Measurements from ENCODE around the gene VEZT. TPM values are rescaled to one million over a fixed set of nuclear protein-coding genes. Genes with fewer than 3 reads are reported as not detected.
A peak's percentile ranks its signal among the peaks of the same experiment; 100 is the strongest.

The VEZT gene
- polyA plus RNA-seq, 1 of the 3 experiments (the other 2 are of a cell fraction), result 41.2 TPM

- WGBS (ENCODE audit: low lambda C conversion rate), result 60% methylated on average over 3 of the region's 3 CpGs
- no peak for DNase-seq
- Histone ChIP-seq H3K9ac (no peak overlapping the region), H3K9me2 (no peaks in the 10 kb centered on the region), H3F3A (replicated peaks; ENCODE audit: insufficient read depth) (peaks cover 9% of the 10 kb centered on the region), H3K4me2 (no peak overlapping the region), H3K4me1 (ENCODE audit: control insufficient read depth in 1 of 2, insufficient read depth in 2 of 2, low read depth in 1 of 2, low read length in 1 of 2) (peaks cover 0 to 18% of the 10 kb centered on the region in 2 experiments; a peak in 2 of 4 replicates), H3K4me3 (ENCODE audit: low read depth in 2 of 2, low read length in 1 of 2) (no peak overlapping the region), H2AFZ (ENCODE audit: low read depth) (no peak overlapping the region), H4K20me1 (ENCODE audit: insufficient read depth) (no peaks in the 10 kb centered on the region), H3K79me2 (ENCODE audit: insufficient read depth) (peaks cover 9% of the 10 kb centered on the region; the same call in 1 of the 2 replicates), H3K9me3 (no peaks in the 10 kb centered on the region), H3K27me3 (ENCODE audit: insufficient read depth) (no peaks in the 10 kb centered on the region), H3K36me3 (replicated peaks in 1 of 2; ENCODE audit: control insufficient read depth in 1 of 2, insufficient read depth in 2 of 2, low read length in 1 of 2) (peaks cover 46 to 62% of the 10 kb centered on the region in 2 experiments), H3K27ac (ENCODE audit: low read depth in 2 of 2, low read length in 1 of 2) (peak overlapping the region in 1 of 2 experiments; percentile 5; a peak in 1 of 4 replicates)
- POLR2A ChIA-PET, result no interaction called here
- TF ChIP-seq USF2 (IDR thresholded peaks at IDR 0.05; ENCODE audit: borderline replicate concordance, low read depth, low read length), result no peak
- no peak for TF ChIP-seq TEAD4 (IDR thresholded peaks at IDR 0.05; ENCODE audit: borderline replicate concordance, insufficient read depth)
- no peak for TF ChIP-seq GATA2 (CRISPR knock-in tag; IDR thresholded peaks at IDR 0.05)
- no peak for TF ChIP-seq EP300 (IDR thresholded peaks at IDR 0.05; ENCODE audit: borderline replicate concordance in 1 of 2, low read depth in 1 of 2, low read length in 1 of 2)
- no peak for TF ChIP-seq CHD2 (IDR thresholded peaks at IDR 0.05; ENCODE audit: low read length, partially characterized antibody)
- TF ChIP-seq MXI1 (IDR thresholded peaks at IDR 0.05; ENCODE audit: low read depth, low read length), result no peak
- no peak for TF ChIP-seq ELF1 (IDR thresholded peaks at IDR 0.05)
- no peak for TF ChIP-seq RAD21 (IDR thresholded peaks at IDR 0.05; ENCODE audit: low read length)
- no peak for TF ChIP-seq FOXJ3 (CRISPR knock-in tag; IDR thresholded peaks at IDR 0.05)
- no peak for TF ChIP-seq MEF2A (IDR thresholded peaks at IDR 0.05; ENCODE audit: borderline replicate concordance, low read depth)
- no peak for TF ChIP-seq SMC3 (IDR thresholded peaks at IDR 0.05; ENCODE audit: low read depth, low read length)
- CTCF ChIA-PET, result interaction anchor here (1.9 kb wide), 1 partner anchor 9 kb away, joined by 7 read pairs; no protein-coding TSS in a partner anchor
Observed at GRCh38 chr12:95262808-95263207, 45.2 kb downstream of the VEZT start.

GRCh38 chr12:95265765-95266164 lies 48.2 kb downstream of the VEZT start:
- no peak overlapping the region for H2AFZ ChIP-seq (ENCODE audit: low read depth)
- H3K9me2 ChIP-seq, result no peaks in the 10 kb centered on the region
- H3K9ac ChIP-seq, result no peak overlapping the region
- TF ChIP-seq, protein P1, sequence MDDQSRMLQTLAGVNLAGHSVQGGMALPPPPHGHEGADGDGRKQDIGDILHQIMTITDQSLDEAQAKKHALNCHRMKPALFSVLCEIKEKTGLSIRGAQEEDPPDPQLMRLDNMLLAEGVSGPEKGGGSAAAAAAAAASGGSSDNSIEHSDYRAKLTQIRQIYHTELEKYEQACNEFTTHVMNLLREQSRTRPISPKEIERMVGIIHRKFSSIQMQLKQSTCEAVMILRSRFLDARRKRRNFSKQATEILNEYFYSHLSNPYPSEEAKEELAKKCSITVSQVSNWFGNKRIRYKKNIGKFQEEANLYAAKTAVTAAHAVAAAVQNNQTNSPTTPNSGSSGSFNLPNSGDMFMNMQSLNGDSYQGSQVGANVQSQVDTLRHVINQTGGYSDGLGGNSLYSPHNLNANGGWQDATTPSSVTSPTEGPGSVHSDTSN (IDR thresholded peaks at IDR 0.05), result no peak
- TF ChIP-seq NFIC (IDR thresholded peaks at IDR 0.05; ENCODE audit: borderline replicate concordance) (no peak), MEF2A (IDR thresholded peaks at IDR 0.05; ENCODE audit: borderline replicate concordance, low read depth) (no peak), IRF3 (IDR thresholded peaks at IDR 0.05; ENCODE audit: low read depth, low read length) (no peak), GATA2 (CRISPR knock-in tag; IDR thresholded peaks at IDR 0.05) (no peak), RXRA (IDR thresholded peaks at IDR 0.05; ENCODE audit: borderline replicate concordance, low read depth) (no peak), ELF1 (IDR thresholded peaks at IDR 0.05) (no peak), TAF1 (IDR thresholded peaks at IDR 0.05; ENCODE audit: borderline replicate concordance, low read depth, low read length) (no peak), POLR2AphosphoS5 (IDR thresholded peaks at IDR 0.05; ENCODE audit: low read depth, low read length) (no peak), CHD2 (IDR thresholded peaks at IDR 0.05; ENCODE audit: low read length, partially characterized antibody) (no peak)
- CTCF ChIA-PET, result interaction anchor here (0.7 kb wide), 1 partner anchor 21 kb away, joined by 4 read pairs; no protein-coding TSS in a partner anchor
- H3K27ac ChIP-seq (ENCODE audit: low read depth in 2 of 2, low read length in 1 of 2), result no peak overlapping the region
- no peaks in the 10 kb centered on the region for H3K9me3 ChIP-seq
- DNase-seq, result no peak
- peaks cover 56 to 80% of the 10 kb centered on the region in 2 experiments for H3K36me3 ChIP-seq (replicated peaks in 1 of 2; ENCODE audit: control insufficient read depth in 1 of 2, insufficient read depth in 2 of 2, low read length in 1 of 2)
- peaks cover 9% of the 10 kb centered on the region; the same call in 1 of the 2 replicates for H3K79me2 ChIP-seq (ENCODE audit: insufficient read depth)
- H4K20me1 ChIP-seq (ENCODE audit: insufficient read depth), result no peaks in the 10 kb centered on the region
- no peak overlapping the region for H3K4me2 ChIP-seq
- H3K4me3 ChIP-seq (ENCODE audit: low read depth in 2 of 2, low read length in 1 of 2), result no peak overlapping the region
- POLR2A ChIA-PET, result no interaction called here
- WGBS (ENCODE audit: low lambda C conversion rate), result 96% methylated on average over 1 of the region's 2 CpGs
- H3K4me1 ChIP-seq (ENCODE audit: control insufficient read depth in 1 of 2, insufficient read depth in 2 of 2, low read depth in 1 of 2, low read length in 1 of 2), result peaks cover 0 to 9% of the 10 kb centered on the region in 2 experiments; a peak in 2 of 4 replicates
- no peaks in the 10 kb centered on the region for H3K27me3 ChIP-seq (ENCODE audit: insufficient read depth)
- H3F3A ChIP-seq (replicated peaks; ENCODE audit: insufficient read depth), result peaks cover 12% of the 10 kb centered on the region
